K562 (cell line): ENCODE data around the gene CACNB1. TPM values are rescaled to one million over a fixed set of nuclear protein-coding genes. Genes with fewer than 3 reads are reported as not detected.

ENCODE experiments used
- BCOR ChIP-seq: fragments of 450-650 bp; IDR thresholded peaks from 2 replicates; pipeline ENCODE4 v1.6.1; 2016
- CC2D1A ChIP-seq: fragments of 450-650 bp; IDR thresholded peaks from 2 replicates; pipeline ENCODE4 v1.6.1; 2017; ENCODE audit warnings: mild to moderate bottlenecking
- E2F5 ChIP-seq: sonication (generic); formaldehyde crosslinking; IDR thresholded peaks from 2 replicates; pipeline ENCODE4 v1.8.0; 2022; ENCODE audit warnings: mild to moderate bottlenecking, missing genetic modification reagents
- MCM3 ChIP-seq: fragments of 450-650 bp; IDR thresholded peaks from 2 replicates; pipeline ENCODE4 v1.6.1; 2016
- SRF ChIP-seq, 2 experiments: fragments of 250-450, 450-650 bp in 1 of 2; sonication (Bioruptor Pico) in 1 of 2; sonication (generic) in 1 of 2; formaldehyde crosslinking; IDR thresholded peaks; 2 replicates each; pipeline versions ENCODE4 v1.5.0 to v1.5.1; 2020 to 2022; ENCODE audit warnings: mild to moderate bottlenecking in 1 of 2, missing genetic modification reagents in 1 of 2
- polyA plus RNA-seq, 8 experiments: library from polyadenylated mRNA; depleted of rRNA in 4 of 8; stranded (reverse) in 5 of 8; unstranded in 3 of 8; fragments of >200 nt; fragmentation: Nextera tagmentation in 2 of 8; fragmentation: Illumina TruSeq in 1 of 8; extraction: Ambion mirVana in 2 of 8; extraction: Trizol in 1 of 8; gene quantifications; 2 replicates each; pipeline versions ENCODE4 v1.2.1 to v1.2.3, GENCODE V29; 2011 to 2014; ENCODE audit warnings: inconsistent platforms in 1 of 8, missing spikeins in 1 of 8
- total RNA-seq, 7 experiments: library from RNA; depleted of rRNA in 6 of 7; stranded (reverse); fragments of >200 nt in 6 of 7; fragmentation: Illumina TruSeq in 2 of 7; extraction: Trizol in 2 of 7; gene quantifications; 2 replicates each; pipeline versions ENCODE4 v1.2.1 to v1.2.3, GENCODE V29; 2011 to 2021; ENCODE audit warnings: low replicate concordance in 1 of 7
- TF ChIP-seq, protein P1 (sequence below): fragments of 450-650 bp; IDR thresholded peaks from 2 replicates; pipeline ENCODE4 v1.6.1; 2016; ENCODE audit warnings: low read depth

The CACNB1 gene
- total and polyA plus RNA-seq, 9 of the 15 experiments (the other 6 are each of a cell fraction or from before 2014, with no cell fraction given): 0.08 to 7.4 (median 3.0) TPM

GRCh38 chr17:39239640-39240314, 42.3 kb upstream of the CACNB1 start (continued):
- TF ChIP-seq E2F5 (CRISPR knock-in tag) (no peak), CC2D1A (0 out of 2 replicates have a peak, but pooled peaks have one; percentile 16), SRF (CRISPR knock-in tag; IDR thresholded peaks at IDR 0.05) (no peak), MCM3 (no peak), BCOR (peak; percentile 47; the same call in 1 of the 2 replicates)
- TF ChIP-seq, protein P1, sequence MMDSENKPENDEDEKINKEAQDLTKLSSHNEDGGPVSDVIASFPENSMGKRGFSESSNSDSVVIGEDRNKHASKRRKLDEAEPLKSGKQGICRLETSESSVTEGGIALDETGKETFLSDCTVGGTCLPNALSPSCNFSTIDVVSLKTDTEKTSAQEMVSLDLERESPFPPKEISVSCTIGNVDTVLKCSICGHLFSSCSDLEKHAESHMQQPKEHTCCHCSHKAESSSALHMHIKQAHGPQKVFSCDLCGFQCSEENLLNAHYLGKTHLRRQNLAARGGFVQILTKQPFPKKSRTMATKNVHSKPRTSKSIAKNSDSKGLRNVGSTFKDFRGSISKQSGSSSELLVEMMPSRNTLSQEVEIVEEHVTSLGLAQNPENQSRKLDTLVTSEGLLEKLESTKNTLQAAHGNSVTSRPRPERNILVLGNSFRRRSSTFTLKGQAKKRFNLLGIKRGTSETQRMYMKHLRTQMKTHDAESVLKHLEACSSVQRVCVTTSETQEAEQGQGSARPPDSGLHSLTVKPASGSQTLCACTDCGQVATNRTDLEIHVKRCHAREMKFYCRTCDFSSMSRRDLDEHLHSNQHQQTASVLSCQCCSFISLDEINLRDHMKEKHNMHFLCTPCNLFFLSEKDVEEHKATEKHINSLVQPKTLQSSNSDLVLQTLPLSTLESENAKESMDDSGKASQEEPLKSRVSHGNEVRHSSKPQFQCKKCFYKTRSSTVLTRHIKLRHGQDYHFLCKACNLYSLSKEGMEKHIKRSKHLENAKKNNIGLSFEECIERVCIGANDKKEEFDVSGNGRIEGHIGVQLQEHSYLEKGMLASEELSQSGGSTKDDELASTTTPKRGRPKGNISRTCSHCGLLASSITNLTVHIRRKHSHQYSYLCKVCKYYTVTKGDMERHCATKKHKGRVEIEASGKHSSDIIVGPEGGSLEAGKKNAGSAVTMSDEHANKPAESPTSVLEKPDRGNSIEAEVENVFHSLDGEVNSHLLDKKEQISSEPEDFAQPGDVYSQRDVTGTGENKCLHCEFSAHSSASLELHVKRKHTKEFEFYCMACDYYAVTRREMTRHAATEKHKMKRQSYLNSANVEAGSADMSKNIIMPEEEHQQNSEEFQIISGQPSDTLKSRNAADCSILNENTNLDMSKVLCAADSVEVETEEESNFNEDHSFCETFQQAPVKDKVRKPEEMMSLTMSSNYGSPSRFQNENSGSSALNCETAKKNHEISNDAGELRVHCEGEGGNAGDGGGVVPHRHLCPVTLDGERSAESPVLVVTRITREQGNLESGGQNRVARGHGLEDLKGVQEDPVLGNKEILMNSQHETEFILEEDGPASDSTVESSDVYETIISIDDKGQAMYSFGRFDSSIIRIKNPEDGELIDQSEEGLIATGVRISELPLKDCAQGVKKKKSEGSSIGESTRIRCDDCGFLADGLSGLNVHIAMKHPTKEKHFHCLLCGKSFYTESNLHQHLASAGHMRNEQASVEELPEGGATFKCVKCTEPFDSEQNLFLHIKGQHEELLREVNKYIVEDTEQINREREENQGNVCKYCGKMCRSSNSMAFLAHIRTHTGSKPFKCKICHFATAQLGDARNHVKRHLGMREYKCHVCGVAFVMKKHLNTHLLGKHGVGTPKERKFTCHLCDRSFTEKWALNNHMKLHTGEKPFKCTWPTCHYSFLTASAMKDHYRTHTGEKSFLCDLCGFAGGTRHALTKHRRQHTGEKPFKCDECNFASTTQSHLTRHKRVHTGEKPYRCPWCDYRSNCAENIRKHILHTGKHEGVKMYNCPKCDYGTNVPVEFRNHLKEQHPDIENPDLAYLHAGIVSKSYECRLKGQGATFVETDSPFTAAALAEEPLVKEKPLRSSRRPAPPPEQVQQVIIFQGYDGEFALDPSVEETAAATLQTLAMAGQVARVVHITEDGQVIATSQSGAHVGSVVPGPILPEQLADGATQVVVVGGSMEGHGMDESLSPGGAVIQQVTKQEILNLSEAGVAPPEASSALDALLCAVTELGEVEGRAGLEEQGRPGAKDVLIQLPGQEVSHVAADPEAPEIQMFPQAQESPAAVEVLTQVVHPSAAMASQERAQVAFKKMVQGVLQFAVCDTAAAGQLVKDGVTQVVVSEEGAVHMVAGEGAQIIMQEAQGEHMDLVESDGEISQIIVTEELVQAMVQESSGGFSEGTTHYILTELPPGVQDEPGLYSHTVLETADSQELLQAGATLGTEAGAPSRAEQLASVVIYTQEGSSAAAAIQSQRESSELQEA: no peak
